ENCODE data around the gene LY86.

Gene LY86

DNA sequence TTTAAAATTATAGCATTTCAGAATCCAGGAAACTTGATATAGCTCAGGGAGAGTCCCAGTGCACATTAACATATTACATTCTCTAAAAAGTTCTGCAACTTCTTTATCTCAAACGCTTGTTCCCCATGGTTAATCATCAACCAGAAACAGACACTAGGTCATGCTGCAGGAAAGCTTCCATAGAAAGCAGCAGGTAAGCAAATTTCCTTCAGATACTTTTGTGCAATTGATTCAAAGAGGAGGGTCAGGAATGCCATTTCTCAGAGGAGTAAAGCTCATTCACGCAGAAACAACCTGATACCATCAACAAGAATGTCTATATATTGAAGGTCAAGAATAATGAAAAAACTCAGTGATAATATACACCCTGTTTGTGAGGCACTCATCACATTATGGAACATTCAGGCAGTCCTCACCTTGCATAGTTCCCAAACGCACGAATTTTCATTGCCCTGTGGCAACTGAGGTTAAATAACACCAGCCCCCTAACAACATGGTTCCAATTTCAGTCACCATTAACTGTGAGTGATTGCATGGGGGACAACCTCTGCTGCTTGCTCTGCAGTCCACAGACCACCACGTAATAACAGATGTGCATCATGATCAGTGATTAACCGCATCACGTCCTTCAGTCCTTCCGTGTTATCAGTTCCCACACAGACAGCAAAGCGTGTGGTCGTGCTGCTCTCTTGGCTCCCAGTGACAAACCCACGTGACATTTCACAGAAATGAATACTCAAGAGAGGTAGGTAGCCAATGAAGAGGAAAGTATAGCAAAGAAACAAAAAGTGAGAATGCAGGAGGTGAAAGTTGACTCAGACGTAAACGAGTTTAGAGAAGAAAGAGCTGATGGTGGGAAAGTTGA lies 95.7 kb downstream of the LY86 start:
- DNase-seq = no peak

DNA sequence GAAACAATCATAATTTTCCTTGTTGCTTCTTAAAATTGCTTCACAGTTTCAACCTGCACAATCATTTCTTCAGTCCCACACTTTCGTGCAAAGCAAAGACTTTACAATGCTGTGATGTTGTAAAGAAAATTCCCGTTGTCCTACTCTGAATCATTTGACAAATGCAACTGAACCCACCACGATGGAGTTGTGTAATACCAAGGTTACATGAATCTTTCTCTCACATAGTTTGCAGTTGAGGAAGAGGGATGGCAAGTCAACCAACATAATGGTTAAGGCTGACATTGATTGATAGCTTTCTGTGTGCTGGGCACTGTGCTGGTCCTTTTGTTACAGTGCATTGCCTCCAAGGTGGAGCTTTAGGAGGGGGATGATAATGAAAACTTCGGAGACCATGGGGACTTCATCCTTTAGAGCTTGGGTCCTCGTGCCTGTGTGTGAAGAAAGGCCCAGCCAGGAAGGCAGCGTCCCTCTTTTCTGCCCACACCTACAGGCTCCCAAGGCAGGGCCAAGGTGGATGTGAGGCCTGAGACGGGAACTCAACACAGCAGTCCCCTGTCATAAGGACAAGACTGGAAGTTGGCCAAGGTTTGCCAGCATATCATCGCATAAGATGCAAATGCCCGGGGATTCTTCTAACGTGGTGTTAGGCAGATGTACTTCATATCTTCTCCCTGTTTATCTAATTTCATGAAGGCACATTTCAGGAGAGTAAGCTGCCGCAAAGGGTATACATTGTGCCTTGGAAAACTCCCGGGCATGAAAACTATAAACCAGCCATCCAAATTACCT lies 96.9 kb downstream of the LY86 start:
- no peak for DNase-seq

DNA sequence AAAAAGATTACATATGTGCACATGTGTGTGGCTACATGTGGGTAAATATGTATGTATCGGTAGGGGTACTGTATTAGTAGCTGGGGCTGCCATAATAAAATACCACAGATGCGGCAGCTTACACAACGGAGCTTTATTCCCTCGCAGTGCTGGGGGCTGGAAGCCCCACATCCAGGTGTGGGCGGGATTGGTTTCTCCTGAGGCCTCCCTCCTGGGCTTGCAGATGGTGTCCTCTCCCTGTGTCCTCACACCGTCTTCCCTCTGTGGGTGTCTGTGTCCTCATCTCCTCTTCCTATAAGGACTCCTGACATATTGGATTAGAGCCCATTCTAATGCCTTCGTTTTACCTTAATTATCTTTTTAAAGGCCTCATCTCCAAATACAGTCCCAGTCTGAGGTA lies 97.7 kb downstream of the LY86 start:
- no peak for DNase-seq

DNA sequence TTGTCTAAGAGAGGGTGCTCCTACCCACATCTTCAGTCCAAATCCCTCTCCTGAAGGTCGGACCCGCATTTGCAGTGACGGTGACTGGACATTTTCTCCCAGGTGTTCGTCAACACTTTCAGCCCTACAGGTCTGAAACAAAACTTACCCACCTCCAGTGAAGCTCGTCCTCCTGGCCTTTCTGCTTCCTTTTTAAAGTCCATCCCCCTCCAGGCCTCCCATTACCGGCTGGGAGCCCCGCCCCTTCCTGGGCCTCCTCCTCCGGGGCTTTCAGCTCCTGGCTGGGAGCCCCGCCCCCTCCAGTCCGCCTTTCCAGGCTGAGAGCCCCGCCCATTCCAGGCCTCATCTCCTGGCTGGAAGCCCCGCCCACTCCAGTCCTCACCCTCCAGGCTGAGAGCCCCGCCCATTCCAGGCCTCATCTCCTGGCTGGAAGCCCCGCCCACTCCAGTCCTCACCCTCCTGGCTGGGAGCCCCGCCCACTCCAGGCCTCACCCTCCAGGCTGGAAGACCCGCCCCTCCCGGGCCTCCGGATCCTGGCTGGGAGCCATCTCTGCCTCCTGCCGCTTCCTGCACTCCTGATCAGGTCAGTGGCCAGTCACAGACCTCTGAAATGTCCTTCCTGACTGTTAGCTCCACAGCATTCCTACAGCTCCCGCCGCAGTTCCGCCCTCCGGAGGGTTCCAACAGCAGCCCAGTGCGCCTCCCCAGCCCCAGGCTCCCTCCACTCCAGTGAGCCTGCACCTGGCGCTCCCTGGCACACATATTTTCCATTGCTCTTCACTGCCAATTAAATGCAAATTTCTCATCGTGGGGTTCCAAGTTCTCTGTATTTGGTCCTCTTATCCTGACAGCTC lies 98.5 kb downstream of the LY86 start:
- no peak for DNase-seq

GRCh38 chr6:6688283-6688682 lies 99.8 kb downstream of the LY86 start:
- no peak for DNase-seq

- no peak for DNase-seq
Measured at GRCh38 chr6:6688951-6689350, 100.4 kb downstream of the LY86 start.

DNA sequence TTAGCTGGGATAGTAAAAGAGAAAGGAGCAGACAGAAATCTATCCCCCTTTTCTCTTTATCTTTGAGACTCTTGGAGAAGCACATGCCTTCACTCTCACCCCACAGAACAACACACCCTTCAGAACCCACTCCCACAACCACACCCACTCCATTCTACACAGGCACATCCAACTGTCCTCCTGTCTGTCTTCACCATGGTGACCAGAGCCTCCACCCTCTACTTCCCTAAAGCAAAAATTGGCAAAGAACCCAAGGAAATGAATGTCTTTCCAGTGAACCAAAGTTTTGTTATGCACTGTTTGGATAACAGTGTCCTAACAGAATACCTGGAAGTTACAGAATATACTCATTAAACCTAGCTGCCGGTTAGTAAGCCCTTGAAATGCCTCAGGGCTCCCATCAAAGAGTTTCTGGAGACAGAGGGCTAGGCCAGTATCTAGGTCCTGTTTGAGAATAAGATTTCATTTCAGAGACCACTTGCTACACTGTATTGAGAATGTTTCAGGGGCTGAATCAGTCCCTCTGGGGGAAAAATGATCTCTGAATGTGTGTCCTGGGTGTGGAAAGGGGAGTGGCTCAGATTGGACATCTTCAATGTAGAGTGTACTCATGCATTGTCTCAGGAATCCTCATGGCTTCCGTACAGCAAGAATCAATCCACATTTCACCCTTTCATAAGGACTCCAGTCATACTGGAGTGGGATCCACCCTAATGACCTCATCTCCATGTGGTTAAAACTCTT lies 101.1 kb downstream of the LY86 start:
- DNase-seq = no peak

- no peak for DNase-seq
Measured at GRCh38 chr6:6690144-6690483, 101.6 kb downstream of the LY86 start.

- DNase-seq = no peak
Measured at GRCh38 chr6:6694368-6694780, 105.9 kb downstream of the LY86 start.

DNA sequence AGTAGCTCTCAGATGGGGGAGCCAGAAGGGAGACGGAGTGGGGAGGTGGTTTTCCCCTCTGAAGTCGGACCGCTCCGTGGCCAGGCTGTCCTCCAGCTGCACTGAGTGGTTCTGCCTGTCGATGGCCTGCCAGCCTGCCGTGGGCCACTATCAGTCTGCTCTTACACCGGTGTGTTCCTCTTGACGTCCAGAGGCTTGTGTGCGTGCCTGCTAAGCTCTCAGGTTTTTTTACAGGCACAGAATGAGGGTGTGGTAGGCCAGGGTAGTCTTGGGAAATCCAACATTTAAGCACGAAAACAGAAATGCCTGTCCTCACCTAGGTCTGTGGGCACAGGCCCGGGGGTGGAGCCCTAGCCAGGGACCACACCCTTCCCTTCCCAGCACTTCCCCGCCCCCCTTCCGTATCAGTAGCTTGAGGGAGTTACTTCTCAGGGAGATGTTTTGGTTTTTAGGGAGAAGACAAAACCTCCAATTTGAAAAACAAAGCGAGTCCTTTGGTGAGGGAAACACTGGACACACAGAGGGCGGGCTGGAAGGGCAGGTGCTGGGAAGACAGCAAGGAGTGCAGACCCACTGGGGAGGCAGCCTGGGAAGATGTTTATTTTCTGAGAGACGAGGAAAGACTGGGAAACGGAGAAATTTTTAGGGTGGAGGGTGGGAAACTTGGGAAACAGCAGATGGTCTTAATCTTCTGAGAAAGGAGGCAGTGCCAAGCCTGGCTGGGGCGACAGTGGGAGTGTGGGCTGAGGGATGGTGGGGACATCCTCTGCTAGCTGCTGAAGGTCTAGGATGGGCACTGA lies 106.5 kb downstream of the LY86 start:
- DNase-seq = no peak

GRCh38 chr6:6695625-6696276 lies 107.2 kb downstream of the LY86 start:
- no peak for DNase-seq

- no peak for DNase-seq
Measured at GRCh38 chr6:6696867-6697531, 108.5 kb downstream of the LY86 start.

- DNase-seq = no peak
Measured at GRCh38 chr6:6697620-6698019, 109.1 kb downstream of the LY86 start.

DNA sequence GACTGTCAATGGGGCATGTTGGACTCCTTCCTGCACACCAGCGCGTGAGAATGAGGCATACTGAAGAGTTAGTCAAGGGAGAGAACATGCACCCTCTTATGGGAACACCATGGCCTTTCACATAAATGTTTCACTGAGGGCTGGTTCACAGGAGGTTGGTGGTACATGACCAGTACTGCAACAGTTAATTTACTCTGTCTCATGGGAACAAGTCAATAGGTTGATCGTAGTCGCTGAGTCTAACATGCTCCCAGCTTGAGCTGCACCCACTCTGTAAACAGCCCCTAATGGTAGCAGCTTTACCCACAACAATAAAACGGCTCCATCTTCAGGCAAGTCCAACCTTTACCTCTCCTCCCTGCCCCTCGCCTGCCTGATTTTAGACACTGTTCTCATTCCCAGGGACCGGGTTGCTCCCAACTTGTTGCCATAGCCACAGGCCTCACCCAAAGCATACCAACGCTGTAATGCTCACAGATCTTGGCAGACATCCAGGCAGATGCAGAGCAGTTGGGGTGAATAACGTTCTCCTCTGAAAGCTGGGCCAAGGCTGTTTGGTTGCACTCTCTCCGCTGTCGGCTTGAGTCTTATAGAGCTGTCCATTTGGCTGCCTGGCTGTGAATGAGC lies 111.3 kb downstream of the LY86 start:
- DNase-seq = no peak

- DNase-seq = no peak
Measured at GRCh38 chr6:6700407-6701270, 112.1 kb downstream of the LY86 start.

- no peak for DNase-seq
Measured at GRCh38 chr6:6701864-6702263, 113.3 kb downstream of the LY86 start.

DNA sequence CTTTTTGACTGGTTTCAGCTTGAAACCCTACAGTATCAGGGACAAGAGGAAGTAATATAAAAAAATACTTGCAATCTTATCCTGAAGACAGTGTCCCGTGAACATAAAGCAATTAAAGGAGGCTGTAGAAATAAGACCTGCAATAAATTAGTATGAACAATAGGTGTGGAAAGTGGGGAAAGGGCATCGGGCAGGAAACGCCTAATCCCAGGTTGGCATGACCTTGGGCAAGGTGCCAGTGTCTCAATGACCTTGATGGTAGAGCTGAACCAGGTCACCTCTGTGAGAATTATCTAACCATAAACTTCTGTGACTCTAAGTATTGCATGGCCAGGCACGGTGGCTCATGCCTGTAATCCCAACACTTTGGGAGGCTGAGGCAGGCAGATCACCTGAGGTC lies 115.2 kb downstream of the LY86 start:
- no peak for DNase-seq
